GM12891 (cell line): ENCODE results near the gene BCL2.
A peak's percentile ranks its signal among the peaks of the same experiment; 100 is the strongest.

ENCODE experiments used
- DNase-seq: peaks from one replicate; pipeline ENCODE4 v3.0.0; 2011; ENCODE audit warnings: low spot score; ENCODE audit not compliant: insufficient read length
- FAIRE-seq: peaks from 2 replicates; lab custom pipeline; 2011; peaks lifted over from hg19 to GRCh38; lab: Jason Lieb, UNC
- PAX5 ChIP-seq: IDR thresholded peaks from 2 replicates; pipeline ENCODE4 v1.6.1; 2011; ENCODE audit warnings: low read length, moderate library complexity, mild to moderate bottlenecking; ENCODE audit not compliant: insufficient read depth, severe bottlenecking
- POLR2A ChIP-seq: IDR thresholded peaks from 2 replicates; pipeline ENCODE4 v1.6.1; 2011; ENCODE audit warnings: low read depth, low read length, control low read depth
- POLR2AphosphoS5 ChIP-seq: IDR thresholded peaks from 2 replicates; pipeline ENCODE4 v1.6.1; 2011; ENCODE audit warnings: low read depth, low read length, control low read depth
- POU2F2 ChIP-seq: IDR thresholded peaks from 2 replicates; pipeline ENCODE4 v1.6.1; 2011; ENCODE audit warnings: low read depth, mild to moderate bottlenecking, control low read depth, low read length, moderate library complexity
- SPI1 ChIP-seq: IDR thresholded peaks from 2 replicates; pipeline ENCODE4 v1.6.1; 2011; ENCODE audit warnings: low read depth, low read length, control low read depth
- TAF1 ChIP-seq: IDR thresholded peaks from 2 replicates; pipeline ENCODE4 v1.6.1; 2011; ENCODE audit warnings: low read depth, low read length, control low read depth

The BCL2 gene

GRCh38 chr18:63309422-63309821 lies 10.1 kb downstream of the BCL2 start:
- DNase-seq (no peak), FAIRE-seq (peak; percentile 87)

GRCh38 chr18:63307551-63308200 lies 11.9 kb downstream of the BCL2 start:
- DNase-seq (no peak), FAIRE-seq (peak; percentile 65)
- no peak for TF ChIP-seq POLR2A
- no peak for TF ChIP-seq PAX5
- TF ChIP-seq TAF1, result no peak
- TF ChIP-seq SPI1, result no peak
- no peak for TF ChIP-seq POU2F2
- no peak for TF ChIP-seq POLR2AphosphoS5

More at GRCh38 chr18:63309422-63309821, 10.1 kb downstream of the BCL2 start:
- TF ChIP-seq POLR2A, result 0 out of 2 replicates have a peak, but pooled peaks have one; percentile 13
- TF ChIP-seq SPI1, result no peak
- TF ChIP-seq POLR2AphosphoS5, result no peak

- FAIRE-seq, result peak; percentile 16
- 0 out of 2 replicates have a peak, but pooled peaks have one; percentile 16 for TF ChIP-seq SPI1
- no peak for TF ChIP-seq POLR2A
- no peak for DNase-seq
These were observed 12.6 kb downstream of the BCL2 start for GRCh38 chr18:63306819-63307550.

GRCh38 chr18:63306249-63306648 lies 13.3 kb downstream of the BCL2 start:
- FAIRE-seq (peak; percentile 5), DNase-seq (no peak)
- TF ChIP-seq POU2F2, result no peak
- no peak for TF ChIP-seq SPI1
- TF ChIP-seq POLR2A, result no peak
- no peak for TF ChIP-seq TAF1
- no peak for TF ChIP-seq POLR2AphosphoS5
- TF ChIP-seq PAX5, result no peak

- DNase-seq, result no peak
- TF ChIP-seq TAF1 (no peak), POLR2AphosphoS5 (no peak), PAX5 (no peak), SPI1 (peak; percentile 71), POLR2A (no peak), POU2F2 (no peak)
- peak; percentile 5 for FAIRE-seq
These were observed 16.0 kb downstream of the BCL2 start for GRCh38 chr18:63303547-63303946.

GRCh38 chr18:63302636-63303405 lies 16.7 kb downstream of the BCL2 start:
- FAIRE-seq, result peak; percentile 13
- TF ChIP-seq PAX5 (no peak), POU2F2 (no peak), TAF1 (no peak), POLR2A (no peak), SPI1 (no peak), POLR2AphosphoS5 (no peak)
- no peak for DNase-seq

GRCh38 chr18:63302220-63302619 lies 17.3 kb downstream of the BCL2 start:
- TF ChIP-seq TAF1 (no peak), PAX5 (no peak), SPI1 (no peak), POLR2AphosphoS5 (no peak), POU2F2 (no peak), POLR2A (no peak)
- no peak for FAIRE-seq
- DNase-seq, result no peak

GRCh38 chr18:63301434-63301833 lies 18.1 kb downstream of the BCL2 start:
- FAIRE-seq, result no peak
- no peak for TF ChIP-seq SPI1
- no peak for TF ChIP-seq POU2F2
- TF ChIP-seq TAF1, result no peak
- TF ChIP-seq POLR2AphosphoS5, result no peak
- TF ChIP-seq PAX5, result no peak
- TF ChIP-seq POLR2A, result no peak
- DNase-seq, result no peak

- peak; percentile 48; the same call in 1 of the 2 replicates for TF ChIP-seq POU2F2
- TF ChIP-seq POLR2A, result no peak
- FAIRE-seq (peak; percentile 82), DNase-seq (no peak)
These were observed 19.5 kb downstream of the BCL2 start for GRCh38 chr18:63299837-63300745.
